GM12892 (cell line): Measurements from ENCODE around the gene CD8B2.
"Not testable (repeated sequence)": the region's sequence is repeated elsewhere in the genome, so short reads cannot be mapped to it uniquely, and the experiment has no call there.

Source experiments
- POLR2A ChIP-seq: IDR thresholded peaks from 2 replicates; pipeline ENCODE4 v1.6.1; 2011; ENCODE audit warnings: low read depth, low read length, control low read depth
- POLR2AphosphoS5 ChIP-seq: IDR thresholded peaks from 2 replicates; pipeline ENCODE4 v1.6.1; 2011; ENCODE audit warnings: low read depth, low read length, control low read depth

GRCh38 chr2:106461882-106462281 lies 25.3 kb upstream of the CD8B2 start:
- TF ChIP-seq POLR2A, POLR2AphosphoS5: not testable (repeated sequence)
